ENCODE data around the gene WNT7A.

GRCh38 chr3:13880811-13881156, 913 bp upstream of the WNT7A start:
- TF ChIP-seq POLR2A (IDR thresholded peaks at IDR 0.05; ENCODE audit: low read depth, low read length): no peak
- no peak for TF ChIP-seq POLR2AphosphoS5 (IDR thresholded peaks at IDR 0.05; ENCODE audit: low read depth, low read length)
- TF ChIP-seq TAF1 (IDR thresholded peaks at IDR 0.05; ENCODE audit: borderline replicate concordance, low read depth, low read length): no peak

Data from GM12892 (cell line).